ENCODE measurements around the gene PPP2R3A. TPM values are rescaled to one million over a fixed set of nuclear protein-coding genes. Genes with fewer than 3 reads are reported as not detected.
A peak's percentile ranks its signal among the peaks of the same experiment; 100 is the strongest.
"Not testable (repeated sequence)": the region's sequence is repeated elsewhere in the genome, so short reads cannot be mapped to it uniquely, and the experiment has no call there.

Gene PPP2R3A
- total RNA-seq, 6 experiments from 2014 or later = 1.0 to 3.2 (median 1.7) TPM

GRCh38 chr3:136186846-136187245 lies 221.3 kb downstream of the PPP2R3A start:
- DNase-seq (no peak), ATAC-seq (no peak)
- H3K27ac ChIP-seq = no peak overlapping the region
- WGBS (ENCODE audit: insufficient coverage, low coverage, low lambda C conversion rate, missing lambda C conversion rate) = 66% methylated on average over 4 of the region's 4 CpGs
- TF ChIP-seq POLR2A (IDR thresholded peaks at IDR 0.05) (no peak), CTCF (IDR thresholded peaks at IDR 0.05) (no peak)
- peaks cover 0 to 53% (median 18%) of the 10 kb centered on the region in 4 donors for H3K4me1 ChIP-seq
- H3K27me3 ChIP-seq = no peaks in the 10 kb centered on the region
- H3K4me3 ChIP-seq = no peak overlapping the region
- intact Hi-C loops (cut with DNase I) = no loop called here
- no peaks in the 10 kb centered on the region for H3K36me3 ChIP-seq
- no peaks in the 10 kb centered on the region for H3K9me3 ChIP-seq

DNA sequence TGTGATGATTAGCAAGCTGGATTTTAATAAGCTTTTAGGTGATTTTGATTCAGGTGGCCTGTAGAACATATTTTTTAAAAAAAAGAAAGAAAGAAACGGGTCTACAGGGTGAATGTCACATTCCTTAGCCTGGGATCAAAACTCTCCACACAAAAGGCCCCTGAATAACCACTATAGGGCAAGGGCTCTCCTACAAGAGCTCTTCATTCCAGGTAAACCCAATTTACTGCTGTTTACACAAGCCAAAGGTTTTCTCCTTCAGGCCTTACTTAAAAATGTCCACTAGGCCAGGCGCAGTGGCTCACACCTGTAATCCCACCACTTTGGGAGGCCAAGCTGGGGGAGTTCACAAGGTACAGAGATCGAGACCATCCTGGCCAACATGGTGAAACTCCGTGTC lies 222.3 kb downstream of the PPP2R3A start:
- no peak for TF ChIP-seq POLR2A (IDR thresholded peaks at IDR 0.05)
- no peak for TF ChIP-seq CTCF (IDR thresholded peaks at IDR 0.05)
- ATAC-seq (no peak), DNase-seq (no peak)
- intact Hi-C loops (cut with DNase I) = no loop called here
- Histone ChIP-seq H3K27me3 (no peaks in the 10 kb centered on the region), H3K9me3 (no peaks in the 10 kb centered on the region), H3K36me3 (no peaks in the 10 kb centered on the region), H3K4me1 (peaks cover 0 to 62% (median 18%) of the 10 kb centered on the region in 4 donors), H3K27ac (no peak overlapping the region), H3K4me3 (no peak overlapping the region)
- 68% methylated on average over 3 of the region's 4 CpGs for WGBS (ENCODE audit: insufficient coverage, low coverage, low lambda C conversion rate, missing lambda C conversion rate)

GRCh38 chr3:136189043-136189442 lies 223.5 kb downstream of the PPP2R3A start:
- Histone ChIP-seq H3K36me3 (no peaks in the 10 kb centered on the region), H3K9me3 (no peaks in the 10 kb centered on the region), H3K27me3 (no peaks in the 10 kb centered on the region), H3K27ac (no peak overlapping the region), H3K4me3 (no peak overlapping the region), H3K4me1 (peaks cover 0 to 54% (median 15%) of the 10 kb centered on the region in 4 donors)
- intact Hi-C loops (cut with DNase I) = no loop called here
- no peak for ATAC-seq
- 83% methylated on average over 3 of the region's 5 CpGs for WGBS (ENCODE audit: insufficient coverage, low coverage, low lambda C conversion rate, missing lambda C conversion rate)
- TF ChIP-seq POLR2A (IDR thresholded peaks at IDR 0.05) (no peak), CTCF (IDR thresholded peaks at IDR 0.05) (no peak)
- no peak for DNase-seq

- DNase-seq = no peak
- ATAC-seq = no peak
- Histone ChIP-seq H3K27me3 (no peaks in the 10 kb centered on the region), H3K36me3 (no peaks in the 10 kb centered on the region), H3K27ac (no peak overlapping the region), H3K9me3 (no peaks in the 10 kb centered on the region), H3K4me1 (peaks cover 0 to 44% (median 11%) of the 10 kb centered on the region in 4 donors), H3K4me3 (no peak overlapping the region)
- WGBS (ENCODE audit: insufficient coverage, low coverage, low lambda C conversion rate, missing lambda C conversion rate) = 86% methylated on average over 11 of the region's 11 CpGs
- intact Hi-C loops (cut with DNase I) = loop anchor here in 1 of 2 donors (10.0 kb wide), 1 partner anchor 55 kb away; no protein-coding TSS in a partner anchor
- TF ChIP-seq CTCF (IDR thresholded peaks at IDR 0.05) (no peak), POLR2A (IDR thresholded peaks at IDR 0.05) (no peak)
Measured at GRCh38 chr3:136189859-136190617, 224.5 kb downstream of the PPP2R3A start.

GRCh38 chr3:136192195-136192594 lies 226.7 kb downstream of the PPP2R3A start:
- H3K4me3 ChIP-seq = peak overlapping the region in 2 of 3 donors; percentile 4 to 10
- peaks cover 0 to 32% (median 11%) of the 10 kb centered on the region in 4 donors for H3K4me1 ChIP-seq
- not testable (repeated sequence) for H3K9me3 ChIP-seq, ATAC-seq, H3K27ac ChIP-seq, H3K36me3 ChIP-seq, H3K27me3 ChIP-seq, DNase-seq
- intact Hi-C loops (cut with DNase I) = loop anchor here in 1 of 2 donors (10.0 kb wide), 1 partner anchor 53 kb away; no protein-coding TSS in a partner anchor
- WGBS (ENCODE audit: insufficient coverage, low coverage, low lambda C conversion rate, missing lambda C conversion rate) = 30% methylated on average over 6 of the region's 6 CpGs

All from right lobe of liver (tissue), 6 donors.